CD4-positive, alpha-beta T cell treated with Interferon gamma for 1 hour (primary cell): ENCODE data around the gene PUM1.

Source experiments
- DNase-seq: peaks from one replicate; pipeline ENCODE4 v3.0.0-alpha.2; 2020

PUM1 gene

DNA sequence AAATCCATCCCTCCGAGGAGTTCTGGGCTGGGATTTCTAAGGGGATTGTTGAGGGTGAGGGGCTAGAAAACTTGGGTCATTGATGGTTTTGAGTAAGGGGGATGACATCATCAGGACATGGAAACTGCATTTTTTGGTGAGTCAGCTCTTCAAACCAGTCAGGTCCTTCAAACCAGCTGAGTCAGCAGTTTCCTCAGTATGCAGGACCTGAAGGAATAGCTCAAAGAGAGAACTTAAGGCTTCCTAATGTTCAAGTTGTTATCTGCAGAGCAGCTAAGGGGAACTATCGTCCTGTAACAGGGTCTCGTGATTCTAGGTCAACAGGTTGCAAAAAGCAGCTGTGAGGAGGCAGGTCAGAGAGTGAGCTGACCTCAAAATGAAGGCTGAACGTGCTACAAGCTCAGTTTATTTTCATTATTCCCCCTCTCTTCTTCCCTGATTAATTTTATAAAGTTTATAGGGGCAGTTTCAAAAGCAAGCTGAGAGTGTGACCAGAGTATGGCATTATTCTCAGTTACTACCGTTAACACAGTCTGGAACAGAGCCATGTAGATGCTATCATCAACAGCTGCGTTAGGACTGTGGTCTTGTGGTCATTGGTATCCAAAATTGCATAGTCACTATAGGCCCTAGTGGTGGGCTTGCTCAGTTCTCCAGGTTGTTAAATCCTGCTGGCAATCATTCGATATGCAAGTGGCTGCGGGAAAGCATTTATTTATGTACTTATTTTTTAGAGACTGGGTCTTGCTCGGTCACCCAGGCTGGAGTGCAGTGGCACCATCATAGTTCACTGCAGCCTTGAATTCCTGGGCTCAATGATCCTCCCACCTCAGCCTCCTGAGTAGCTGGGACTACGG, 146.3 kb downstream of the PUM1 start:
- DNase-seq, result peak; percentile 29

GRCh38 chr1:30916296-30916695, 149.2 kb downstream of the PUM1 start:
- no peak for DNase-seq

- DNase-seq, result no peak
These were observed 149.9 kb downstream of the PUM1 start for GRCh38 chr1:30915491-30916230.

DNA sequence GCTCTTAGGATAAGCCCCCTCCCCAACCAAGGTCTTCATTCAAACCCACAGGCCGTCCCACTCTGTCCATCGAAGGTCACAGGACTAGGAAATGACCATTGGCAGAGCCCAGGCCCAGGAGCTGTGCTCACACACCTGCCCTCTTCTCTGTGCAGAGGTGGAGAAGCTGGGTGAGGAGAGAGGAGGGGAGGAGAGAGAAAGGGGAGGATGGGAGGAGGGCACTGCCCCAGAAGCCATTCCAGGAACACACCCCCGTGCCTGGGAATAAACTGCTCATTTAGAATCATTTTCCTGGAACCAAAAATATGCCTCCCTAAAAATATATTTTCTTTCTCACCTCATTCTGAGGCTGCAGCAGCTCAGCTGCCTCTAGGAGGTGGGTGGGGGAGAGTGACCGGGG, 150.6 kb downstream of the PUM1 start:
- DNase-seq, result no peak

DNA sequence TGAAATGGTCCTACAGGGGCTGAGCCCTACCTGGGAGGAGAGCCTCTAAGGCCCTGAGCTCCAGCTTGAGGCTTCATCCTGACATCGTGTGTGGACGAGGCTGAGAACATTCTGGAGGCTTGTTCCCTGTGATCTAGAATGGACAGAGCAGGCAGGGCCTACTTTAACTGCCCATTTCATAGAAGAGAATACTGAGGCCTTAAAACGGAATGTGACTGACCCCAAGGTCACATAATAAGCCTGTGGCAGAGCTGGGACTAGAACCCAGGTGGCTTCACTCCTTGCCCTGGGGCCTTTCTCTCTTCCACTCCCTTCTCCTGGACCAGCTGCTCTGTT, 151.0 kb downstream of the PUM1 start:
- no peak for DNase-seq

DNA sequence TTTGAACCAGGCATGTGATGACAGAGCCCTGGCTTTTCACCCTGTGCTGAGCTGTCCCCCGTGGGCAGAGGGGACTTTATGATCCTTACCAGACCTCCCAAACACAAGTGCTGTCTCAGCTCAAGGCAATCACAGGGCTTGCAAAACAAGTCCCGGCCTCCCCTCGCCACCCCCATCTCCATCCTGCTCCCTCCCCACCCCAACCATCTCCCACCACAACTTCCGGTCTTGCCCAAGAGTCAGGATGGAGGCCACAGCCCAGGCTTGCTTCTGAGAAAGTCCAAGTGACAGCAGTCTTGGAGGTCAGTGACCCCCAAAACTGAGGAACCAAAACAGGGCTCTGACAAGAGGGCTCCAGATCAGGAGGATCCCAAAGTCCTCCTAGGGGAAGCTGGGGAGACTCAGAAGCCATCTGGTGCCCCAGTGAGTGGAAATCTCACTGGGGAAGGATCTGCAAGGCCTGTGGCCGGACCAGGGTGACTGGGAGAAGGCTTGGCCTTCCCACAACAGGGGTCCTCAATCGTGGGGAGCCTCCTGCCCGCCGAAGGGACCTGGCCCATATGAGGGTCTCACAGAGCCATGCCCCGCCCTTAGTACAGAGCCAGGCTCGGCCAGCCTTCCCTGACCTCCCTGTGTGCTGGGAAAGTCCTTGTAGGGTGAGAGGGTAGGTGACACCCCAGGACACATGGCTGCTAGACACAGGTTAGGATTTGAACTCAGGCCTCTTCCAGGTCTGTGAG, 152.4 kb downstream of the PUM1 start:
- DNase-seq, result peak; percentile 43

GRCh38 chr1:30912224-30912623, 153.3 kb downstream of the PUM1 start:
- DNase-seq, result no peak

DNA sequence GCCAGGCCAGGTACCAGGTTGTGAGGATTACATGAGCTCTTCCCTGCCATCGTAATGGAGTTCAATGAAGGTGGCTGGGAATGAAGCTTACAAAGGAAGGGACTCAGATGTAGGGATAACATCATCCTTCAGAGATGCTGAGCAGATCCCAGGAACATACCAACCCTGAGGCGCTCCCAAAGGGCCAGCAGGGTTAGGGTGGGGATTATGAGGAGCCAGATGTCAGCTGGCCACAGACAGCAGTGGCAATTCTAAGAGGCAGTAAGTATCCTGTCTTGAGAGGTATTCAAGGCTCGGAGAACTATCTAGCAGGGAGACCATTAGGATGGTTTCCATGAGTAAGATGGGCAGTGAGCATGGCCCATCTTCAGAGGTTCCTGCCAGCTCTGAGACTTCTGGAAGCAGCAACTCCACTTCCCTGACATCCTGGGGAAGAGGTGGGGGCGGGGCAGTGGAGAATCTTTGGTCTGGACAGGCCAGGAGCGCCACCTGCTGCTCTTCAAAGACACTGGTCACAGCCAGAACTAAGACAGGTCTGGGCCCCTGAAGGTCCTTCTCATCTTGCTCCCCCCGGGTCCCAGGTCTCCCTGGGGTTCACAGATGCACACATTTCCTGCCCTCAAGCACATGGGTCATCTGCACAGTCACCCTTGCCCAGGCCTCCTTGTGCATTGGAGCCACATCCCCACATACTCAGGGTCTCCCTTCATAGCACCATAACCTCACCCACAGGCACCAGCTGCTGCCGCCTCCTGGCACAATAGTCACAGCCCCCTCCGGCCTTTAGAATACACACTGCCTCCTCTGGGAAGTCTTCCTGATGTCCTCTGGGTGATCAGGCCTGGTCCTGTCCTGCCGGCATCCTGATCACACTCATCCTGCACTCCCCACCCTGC, 154.2 kb downstream of the PUM1 start:
- peak; percentile 58 for DNase-seq

- no peak for DNase-seq
These were observed 156.0 kb downstream of the PUM1 start for GRCh38 chr1:30909365-30910068.

- DNase-seq, result no peak
These were observed 156.7 kb downstream of the PUM1 start, which contains the start of gene SDC3 for GRCh38 chr1:30908696-30909364. TSS of gene SDC3 (minus strand) at chr1:30908758. CDS start at chr1:30908586, 172 bp downstream.

DNA sequence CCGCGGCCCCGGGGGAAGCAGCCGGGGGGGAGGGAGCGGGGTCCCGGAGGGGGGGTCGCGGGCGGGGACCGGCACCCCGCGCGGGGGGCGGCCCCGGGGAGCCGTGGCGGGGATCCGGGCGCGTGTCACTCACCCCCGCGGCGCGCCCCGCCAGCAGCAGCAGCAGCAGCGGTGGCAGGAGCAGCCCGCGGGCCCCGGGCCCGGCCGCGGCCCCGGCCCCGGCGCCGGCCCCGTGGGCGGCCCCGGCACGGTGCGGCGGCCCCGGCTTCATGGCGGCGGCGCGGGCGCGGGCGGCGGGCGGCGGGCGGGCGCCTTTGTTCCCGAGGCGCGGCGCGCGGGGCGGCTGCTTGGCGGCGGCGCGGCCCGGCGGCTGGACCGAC, 157.2 kb downstream of the PUM1 start:
- no peak for DNase-seq

DNA sequence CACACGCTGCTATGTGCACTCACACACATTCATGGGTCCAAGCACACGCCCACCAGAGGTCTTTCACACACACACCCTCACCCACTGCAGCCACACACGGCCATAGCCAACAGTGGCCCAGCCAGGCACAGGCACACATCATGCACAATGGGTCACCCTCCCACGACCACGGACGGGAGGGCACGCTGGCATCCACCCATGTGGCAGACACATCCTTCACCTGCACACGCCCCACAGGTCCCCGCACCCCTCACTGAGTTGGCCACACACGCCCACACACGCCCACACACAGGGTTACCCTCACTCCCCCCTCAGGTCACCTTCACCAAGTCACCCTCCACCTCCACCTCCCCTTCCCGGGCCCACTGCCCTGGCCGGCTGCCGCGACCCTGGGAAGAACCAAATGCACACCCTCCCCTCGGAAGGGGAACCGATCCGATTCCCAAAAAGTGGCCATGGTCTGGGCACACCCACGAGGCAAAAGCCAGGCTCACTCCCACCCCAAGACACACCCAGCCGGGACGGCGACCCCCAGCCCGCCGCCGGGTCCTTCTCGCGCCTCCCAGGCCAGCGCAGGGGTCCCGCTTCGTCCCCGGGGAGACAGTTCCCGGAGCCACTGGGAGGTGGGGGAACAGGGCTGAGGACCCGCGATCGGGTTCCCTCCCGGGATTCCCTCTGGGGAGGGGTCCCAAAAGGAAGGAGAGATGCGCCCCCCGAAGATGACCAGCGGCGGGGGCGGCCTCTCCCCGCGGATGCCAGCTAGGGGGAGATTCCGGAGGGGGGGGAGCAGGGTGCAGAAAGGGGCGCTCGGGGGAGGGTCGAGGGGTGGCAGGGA, 157.8 kb downstream of the PUM1 start:
- no peak for DNase-seq

GRCh38 chr1:30906631-30907441, 158.7 kb downstream of the PUM1 start:
- no peak for DNase-seq

DNA sequence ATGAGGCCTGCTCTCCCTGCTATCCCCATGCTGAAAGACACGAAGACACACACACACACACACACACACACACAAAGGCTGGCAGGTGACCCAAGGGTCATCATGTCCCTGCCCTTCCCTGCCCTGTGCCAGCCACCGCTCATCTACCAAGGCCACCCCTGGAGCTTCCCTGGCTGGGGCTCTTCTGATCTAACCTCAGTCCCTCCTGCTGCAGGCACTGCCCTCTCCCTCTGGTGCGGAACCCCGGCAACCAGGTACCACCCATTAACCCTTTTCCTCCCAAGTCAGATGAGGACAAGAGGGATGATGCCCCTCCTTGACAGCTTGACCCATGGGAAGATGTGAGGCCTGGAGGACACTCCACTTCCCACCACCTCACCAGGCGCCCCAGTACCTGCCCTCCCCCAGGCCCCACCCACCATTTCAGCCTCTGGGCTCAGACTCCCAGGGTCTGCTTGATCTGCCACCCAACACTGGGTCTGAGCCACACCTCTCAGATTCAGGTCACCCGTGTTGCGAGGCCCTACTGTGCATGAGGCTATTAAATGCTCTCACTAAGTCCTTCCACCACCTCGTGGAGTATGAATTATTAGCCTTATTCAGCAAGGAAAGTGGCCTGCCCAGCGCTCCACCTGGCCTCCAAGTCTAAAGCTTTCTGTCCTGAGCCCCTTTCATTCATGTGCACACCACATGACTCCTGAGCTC, 159.4 kb downstream of the PUM1 start:
- DNase-seq, result no peak

GRCh38 chr1:30905403-30905802, 160.1 kb downstream of the PUM1 start:
- DNase-seq, result no peak

GRCh38 chr1:30904962-30905335, 160.6 kb downstream of the PUM1 start:
- DNase-seq, result no peak

DNA sequence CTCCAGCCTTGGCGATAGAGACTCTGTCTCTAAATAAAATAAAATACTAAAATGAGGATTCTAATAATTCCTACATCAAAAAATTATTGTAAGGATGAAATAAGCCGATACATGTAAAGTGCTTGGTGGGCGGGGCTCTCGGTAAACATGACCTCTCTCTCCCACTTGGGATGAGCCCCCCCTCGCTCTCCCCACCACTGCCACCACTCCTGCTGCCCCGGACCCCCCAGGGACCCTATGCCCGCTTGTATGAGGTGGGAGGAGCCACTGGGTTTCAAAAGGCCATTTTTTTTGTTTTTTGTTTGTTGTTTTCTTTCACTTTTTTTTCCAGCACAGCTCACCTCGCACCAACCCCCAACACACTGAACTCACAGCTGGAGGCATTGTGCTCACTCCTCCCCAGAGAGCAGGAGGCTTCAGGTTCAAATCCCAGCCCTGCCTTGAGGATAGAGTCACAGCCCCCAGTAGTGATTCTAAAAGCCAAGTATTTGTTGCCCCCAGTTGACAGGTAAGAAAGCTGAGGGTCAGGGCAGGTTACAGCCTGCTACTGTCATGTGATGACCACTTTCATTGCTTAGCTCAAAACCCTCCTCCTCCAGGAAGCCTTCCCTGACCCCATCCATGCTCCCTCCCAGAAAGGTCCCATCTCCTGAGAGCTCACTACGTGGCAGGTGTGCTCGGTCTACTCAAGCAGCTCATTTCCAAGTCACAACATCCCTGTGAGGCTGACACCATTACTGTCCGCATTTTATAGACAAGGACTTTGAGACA, 161.1 kb downstream of the PUM1 start:
- DNase-seq, result no peak
